ENCODE data around the gene PRSS57. TPM values are rescaled to one million over a fixed set of nuclear protein-coding genes. Genes with fewer than 3 reads are reported as not detected.

The PRSS57 gene
- total and polyA plus RNA-seq, 2 donors (not counting 1 experiment from before 2014, with no cell fraction given) = not detected

GRCh38 chr19:677601-678436, 17.4 kb downstream of the PRSS57 start:
- no peaks in the 10 kb centered on the region for H4K20me1 ChIP-seq (ENCODE audit: control insufficient read depth, extremely low read depth, insufficient read depth, low read length)
- peak; percentile 44 to 65 for DNase-seq (ENCODE audit: low read depth in 2 of 2)
- H3K27me3 ChIP-seq (ENCODE audit: control insufficient read depth, insufficient read depth, low read length) = no peaks in the 10 kb centered on the region
- H3K79me2 ChIP-seq (ENCODE audit: control insufficient read depth, insufficient read depth, low read length) = peaks cover 2% of the 10 kb centered on the region
- no peak for TF ChIP-seq EZH2 (IDR thresholded peaks at IDR 0.05; ENCODE audit: low read length, missing control alignments)
- TF ChIP-seq CTCF (conservative IDR thresholded peaks at IDR 0.05 in 1 of 2, IDR thresholded peaks at IDR 0.05 in 1 of 2; ENCODE audit: low read depth in 1 of 2, low read length in 2 of 2) = no peak
- H3K36me3 ChIP-seq (ENCODE audit: control insufficient read depth, insufficient read depth, low read length) = no peaks in the 10 kb centered on the region
- no peak overlapping the region for H3K9ac ChIP-seq (ENCODE audit: insufficient read depth, low read length)
- peak overlapping the region; percentile 26 for H3K27ac ChIP-seq (ENCODE audit: insufficient read depth, low read length)
- peaks cover 17% of the 10 kb centered on the region for H3K4me1 ChIP-seq (ENCODE audit: control insufficient read depth, extremely low read depth, insufficient read depth, low read length)
- no peak overlapping the region for H2AFZ ChIP-seq (ENCODE audit: low read length)
- H3K4me2 ChIP-seq (ENCODE audit: extremely low read depth, insufficient read depth, low read length) = no peak overlapping the region
- no peaks in the 10 kb centered on the region for H3K9me3 ChIP-seq (ENCODE audit: control insufficient read depth, insufficient read depth, low read depth, low read length)
- H3K4me3 ChIP-seq (replicated peaks in 1 of 4; ENCODE audit: control extremely low read depth in 1 of 4, insufficient read depth in 1 of 4, low read depth in 3 of 4, low read length in 4 of 4) = peak overlapping the region in 2 of 4 experiments; percentile 32 to 35

- Histone ChIP-seq H3K36me3 (ENCODE audit: control insufficient read depth, insufficient read depth, low read length) (no peaks in the 10 kb centered on the region), H4K20me1 (ENCODE audit: control insufficient read depth, extremely low read depth, insufficient read depth, low read length) (no peaks in the 10 kb centered on the region), H2AFZ (ENCODE audit: low read length) (no peak overlapping the region), H3K79me2 (ENCODE audit: control insufficient read depth, insufficient read depth, low read length) (peaks cover 2% of the 10 kb centered on the region), H3K9ac (ENCODE audit: insufficient read depth, low read length) (peak overlapping the region; percentile 32), H3K27ac (ENCODE audit: insufficient read depth, low read length) (no peak overlapping the region), H3K9me3 (ENCODE audit: control insufficient read depth, insufficient read depth, low read depth, low read length) (no peaks in the 10 kb centered on the region), H3K27me3 (ENCODE audit: control insufficient read depth, insufficient read depth, low read length) (no peaks in the 10 kb centered on the region), H3K4me1 (ENCODE audit: control insufficient read depth, extremely low read depth, insufficient read depth, low read length) (peaks cover 17% of the 10 kb centered on the region), H3K4me3 (replicated peaks in 1 of 4; ENCODE audit: control extremely low read depth in 1 of 4, insufficient read depth in 1 of 4, low read depth in 3 of 4, low read length in 4 of 4) (peak overlapping the region in 3 of 4 experiments; percentile 50 to 85 (median 67)), H3K4me2 (ENCODE audit: extremely low read depth, insufficient read depth, low read length) (no peak overlapping the region)
- no peak for TF ChIP-seq EZH2 (IDR thresholded peaks at IDR 0.05; ENCODE audit: low read length, missing control alignments)
- no peak for TF ChIP-seq CTCF (conservative IDR thresholded peaks at IDR 0.05 in 1 of 2, IDR thresholded peaks at IDR 0.05 in 1 of 2; ENCODE audit: low read depth in 1 of 2, low read length in 2 of 2)
- DNase-seq (ENCODE audit: low read depth in 2 of 2) = peak; percentile 82 to 89
Measured at GRCh38 chr19:677201-677600, 18.1 kb downstream of the PRSS57 start.

GRCh38 chr19:676339-677105, 18.7 kb downstream of the PRSS57 start, which contains the start of gene FSTL3:
TSS of gene FSTL3 (plus strand) at chr19:676392. CDS start at chr19:676424, 32 bp downstream.
- TF ChIP-seq EZH2 (IDR thresholded peaks at IDR 0.05; ENCODE audit: low read length, missing control alignments) (no peak), CTCF (conservative IDR thresholded peaks at IDR 0.05 in 1 of 2, IDR thresholded peaks at IDR 0.05 in 1 of 2; ENCODE audit: low read depth in 1 of 2, low read length in 2 of 2) (no peak)
- peak within 1 kb of the TSS; percentile 50 to 85 (median 64) for H3K4me3 ChIP-seq (replicated peaks in 1 of 4; ENCODE audit: control extremely low read depth in 1 of 4, insufficient read depth in 1 of 4, low read depth in 3 of 4, low read length in 4 of 4)
- no peaks in the 10 kb centered on the region for H3K36me3 ChIP-seq (ENCODE audit: control insufficient read depth, insufficient read depth, low read length)
- H3K9ac ChIP-seq (ENCODE audit: insufficient read depth, low read length) = peak within 1 kb of the TSS; percentile 82
- no peaks in the 10 kb centered on the region for H3K9me3 ChIP-seq (ENCODE audit: control insufficient read depth, insufficient read depth, low read depth, low read length)
- H3K27me3 ChIP-seq (ENCODE audit: control insufficient read depth, insufficient read depth, low read length) = no peaks in the 10 kb centered on the region
- no peak within 1 kb of the TSS for H2AFZ ChIP-seq (ENCODE audit: low read length)
- peak within 1 kb of the TSS; percentile 79 for H3K4me2 ChIP-seq (ENCODE audit: extremely low read depth, insufficient read depth, low read length)
- H3K79me2 ChIP-seq (ENCODE audit: control insufficient read depth, insufficient read depth, low read length) = peaks cover 2% of the 10 kb centered on the region
- peak; percentile 34 to 37 for DNase-seq (ENCODE audit: low read depth in 2 of 2)
- peak within 1 kb of the TSS; percentile 62 for H3K27ac ChIP-seq (ENCODE audit: insufficient read depth, low read length)
- peaks cover 17% of the 10 kb centered on the region for H3K4me1 ChIP-seq (ENCODE audit: control insufficient read depth, extremely low read depth, insufficient read depth, low read length)
- H4K20me1 ChIP-seq (ENCODE audit: control insufficient read depth, extremely low read depth, insufficient read depth, low read length) = no peaks in the 10 kb centered on the region
